Epithelial cell of prostate (primary cell): ENCODE measurements around the gene SLC2A4.
"Not testable (repeated sequence)": the region's sequence is repeated elsewhere in the genome, so short reads cannot be mapped to it uniquely, and the experiment has no call there.

Experiments
- DNase-seq: peaks from one replicate; pipeline ENCODE4 v3.0.0-alpha.2; 2011; ENCODE audit warnings: low read depth, low spot score
- H3K27ac ChIP-seq: fragments of 450-650 bp; 2 replicates; pipeline ENCODE4 v1.5.1; 2017; ENCODE audit warnings: mild to moderate bottlenecking

Gene SLC2A4

DNA sequence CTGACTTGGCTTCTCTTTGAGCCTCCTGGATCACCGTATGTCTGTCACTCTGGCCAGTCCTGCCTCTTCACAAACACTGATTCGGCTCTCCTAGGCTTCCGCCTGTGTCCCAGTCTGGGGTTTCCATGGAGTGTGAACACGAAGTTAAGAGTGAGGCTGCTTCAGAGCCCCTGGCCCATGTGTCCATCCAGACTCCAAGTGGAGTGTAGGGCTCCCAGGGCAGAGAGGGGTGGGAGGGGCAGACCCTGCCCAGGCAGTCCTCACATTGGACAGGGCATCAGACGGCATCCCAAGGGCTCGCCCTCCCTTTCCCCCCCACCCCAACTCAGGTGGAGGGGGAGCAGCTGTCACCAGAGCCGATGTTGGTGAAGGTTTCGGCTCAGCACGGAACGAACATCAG, 37.7 kb upstream of the SLC2A4 start:
- peak overlapping the region; percentile 98 for H3K27ac ChIP-seq
- not testable (repeated sequence) for DNase-seq

DNA sequence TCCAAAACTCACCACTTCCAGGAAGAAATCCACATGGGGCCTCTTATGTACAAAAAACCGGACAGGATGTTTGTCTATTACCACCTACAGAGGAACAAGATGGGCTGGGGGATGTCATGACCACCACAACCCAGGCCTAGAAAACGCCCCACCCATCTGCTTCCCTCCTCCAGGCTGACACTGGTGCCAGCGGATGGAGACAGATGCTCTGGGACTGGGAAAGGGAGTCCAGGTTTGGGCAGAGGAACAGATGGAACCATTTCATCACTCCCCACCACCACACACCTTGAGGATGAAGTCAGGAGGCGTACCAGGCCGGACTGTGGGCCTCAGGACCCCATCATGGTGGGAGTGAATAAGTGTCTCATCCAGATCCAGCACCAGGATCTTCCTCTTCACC, 34.7 kb upstream of the SLC2A4 start:
- no peak for DNase-seq
- H3K27ac ChIP-seq = no peak overlapping the region

DNA sequence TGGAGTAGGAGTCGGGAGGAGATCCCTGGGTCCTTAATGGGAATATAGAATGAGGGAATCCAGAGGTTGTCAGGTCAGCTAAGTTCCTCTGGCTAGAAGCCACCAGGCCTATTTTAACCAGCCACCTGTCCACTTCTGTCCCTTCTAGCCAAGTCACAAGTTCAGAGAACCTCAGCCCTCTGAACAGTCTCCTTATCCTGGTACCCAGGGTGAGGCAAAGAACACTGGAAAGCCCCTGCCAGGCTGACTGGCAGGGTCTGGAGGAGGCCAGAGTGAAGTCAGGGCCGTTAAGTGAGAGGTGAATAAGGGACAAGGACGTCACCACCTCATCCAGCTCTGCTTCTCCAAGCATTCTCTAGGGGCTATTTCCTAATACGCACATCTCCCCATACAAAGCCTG, 32.7 kb upstream of the SLC2A4 start:
- no peak overlapping the region for H3K27ac ChIP-seq
- DNase-seq = no peak

DNA sequence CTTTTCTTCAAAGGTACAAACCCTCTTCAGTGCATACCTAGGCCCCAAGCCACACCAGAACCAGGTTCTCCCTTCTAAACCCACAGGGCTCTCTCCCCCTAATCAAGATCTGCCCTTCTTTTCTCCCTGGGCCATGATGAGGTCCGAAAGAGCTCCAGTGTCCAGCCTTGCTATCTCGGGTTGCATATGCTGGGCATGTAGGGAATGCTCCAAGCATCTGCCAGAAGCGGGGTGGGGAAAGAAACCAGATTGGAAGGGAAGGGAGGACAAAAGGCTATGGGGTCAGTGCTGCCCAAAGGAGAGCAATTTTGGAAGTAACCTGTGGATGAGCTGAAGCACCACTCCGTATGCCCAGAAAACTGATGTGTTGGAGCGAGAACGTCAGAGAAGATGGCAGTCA, 32.3 kb upstream of the SLC2A4 start:
- H3K27ac ChIP-seq = no peak overlapping the region
- DNase-seq = no peak

- H3K27ac ChIP-seq = no peak overlapping the region
- DNase-seq = no peak
Observed at GRCh38 chr17:7249830-7250229, 31.7 kb upstream of the SLC2A4 start.

DNA sequence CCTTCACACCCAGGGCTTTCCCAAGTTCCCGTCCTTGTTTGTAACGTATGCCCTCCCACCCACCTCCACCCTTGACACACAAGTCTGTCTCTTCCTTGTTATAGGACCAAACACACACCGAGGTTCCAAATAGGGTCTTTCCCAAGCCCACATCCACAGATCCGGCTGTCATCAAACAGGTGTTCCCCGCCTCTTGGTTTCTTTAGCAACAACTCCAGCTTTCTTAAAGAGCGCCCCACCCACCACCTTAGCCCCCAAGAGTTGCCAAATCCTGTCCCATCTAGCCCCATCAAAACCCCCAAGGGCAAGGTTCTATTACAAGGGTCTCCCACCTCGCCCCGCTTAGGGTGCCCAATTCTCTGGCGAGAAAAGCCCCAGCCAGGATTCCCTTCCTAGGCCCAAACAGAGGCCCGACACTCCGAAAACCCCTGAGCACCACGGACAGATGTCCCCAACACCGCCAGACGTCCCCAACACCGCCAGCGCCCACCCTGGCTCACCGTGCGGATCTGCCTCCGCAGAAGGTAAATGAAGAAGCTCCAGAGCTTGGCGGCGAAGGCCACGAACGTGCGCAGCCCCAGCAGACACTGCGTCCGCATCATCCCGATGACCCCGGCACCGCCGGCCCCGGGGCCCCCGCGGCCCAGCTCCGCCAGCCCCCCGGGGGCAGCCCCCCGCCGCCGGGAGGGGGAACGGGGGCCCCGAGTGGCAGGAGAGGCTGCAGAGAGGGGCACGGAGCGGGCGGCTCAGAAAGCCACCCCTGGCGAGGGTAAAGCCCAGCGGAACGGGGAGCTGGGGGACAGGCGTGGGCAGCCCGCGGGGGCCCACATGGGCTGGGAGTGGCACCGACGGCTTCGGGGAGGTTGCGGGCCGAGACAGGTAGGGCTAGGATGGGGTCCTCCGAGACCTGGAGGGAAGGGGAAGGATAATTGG, 30.6 kb upstream of the SLC2A4 start:
- no peak for DNase-seq
- H3K27ac ChIP-seq = peak overlapping the region; percentile 98

DNA sequence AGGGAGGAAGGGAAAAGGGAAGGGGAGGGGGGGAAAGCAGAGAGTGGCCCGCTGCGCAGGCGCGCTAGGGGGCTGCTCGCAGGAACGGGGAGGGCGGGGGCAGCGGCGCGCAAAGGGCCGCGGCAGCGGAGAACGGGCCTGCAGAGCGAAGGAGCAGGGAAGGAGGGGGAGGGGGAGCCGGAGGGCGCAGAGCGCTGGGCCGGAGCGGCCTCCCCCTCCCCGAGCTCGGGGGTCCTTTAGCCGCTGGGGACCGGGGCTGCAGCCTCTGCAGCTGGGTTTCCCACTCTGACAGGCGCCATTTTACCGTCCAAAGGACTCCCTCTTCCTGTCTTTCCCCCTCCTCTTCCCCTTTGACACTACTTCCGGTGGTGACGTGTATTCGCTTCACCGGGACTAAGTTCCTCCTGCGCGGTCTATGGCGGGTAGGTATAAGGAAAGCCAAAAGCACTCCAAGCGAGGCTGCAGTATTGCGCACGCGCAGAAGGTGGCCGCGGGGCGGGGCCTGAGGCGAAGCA, 29.8 kb upstream of the SLC2A4 start, which contains the start of gene CTDNEP1:
Gene CTDNEP1 (minus strand): TSS at position 74 of the 515 bp plus-strand sequence. CDS start 438 bp downstream, outside the sequence.
- H3K27ac ChIP-seq = peak within 1 kb of the TSS; percentile 98
- DNase-seq = peak; percentile 96

DNA sequence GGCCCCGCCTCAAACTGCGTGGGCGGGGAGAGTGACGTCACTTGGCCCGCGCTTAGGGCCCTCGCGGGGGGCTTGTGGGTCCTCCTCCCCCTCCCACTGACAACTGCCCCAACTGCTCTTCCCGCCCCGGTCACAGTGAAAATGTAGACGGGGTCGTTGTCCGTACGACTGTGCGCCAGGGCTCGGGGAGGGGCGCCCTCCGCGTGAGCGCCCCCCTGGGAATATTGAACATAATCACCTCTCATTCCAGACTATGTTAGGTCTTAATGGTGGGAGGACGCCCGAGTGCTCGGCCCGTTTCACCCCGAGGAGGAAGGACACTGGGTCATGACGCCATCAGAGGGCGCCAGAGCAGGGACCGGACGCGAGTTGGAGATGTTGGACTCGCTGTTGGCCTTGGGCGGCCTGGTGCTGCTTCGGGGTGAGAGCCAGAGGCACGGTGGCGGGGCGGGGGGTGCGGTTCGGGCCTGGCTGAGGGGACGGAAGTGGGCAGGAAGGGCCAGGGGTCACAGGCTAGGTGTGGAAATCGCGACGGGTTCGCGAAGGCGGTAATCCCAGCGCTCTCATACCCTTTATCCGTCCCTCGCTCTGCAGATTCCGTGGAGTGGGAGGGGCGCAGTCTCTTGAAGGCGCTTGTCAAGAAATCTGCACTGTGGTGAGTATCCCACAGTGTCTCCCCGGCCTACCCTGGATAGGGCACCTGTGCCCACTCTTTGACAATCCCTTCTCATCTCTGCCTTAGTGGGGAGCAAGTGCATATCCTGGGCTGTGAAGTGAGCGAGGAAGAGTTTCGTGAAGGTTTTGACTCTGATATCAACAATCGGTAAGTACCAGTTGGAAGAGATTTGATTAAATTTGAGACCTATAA, 29.1 kb upstream of the SLC2A4 start, which contains the start of gene ELP5:
Gene ELP5 (plus strand): TSS at position 40 of the 868 bp plus-strand sequence. CDS start 336 bp downstream, at position 376.
- peak; percentile 76 for DNase-seq
- H3K27ac ChIP-seq = peak within 1 kb of the TSS; percentile 98

GRCh38 chr17:7253082-7253481, 28.4 kb upstream of the SLC2A4 start:
- peak overlapping the region; percentile 98 for H3K27ac ChIP-seq
- DNase-seq = no peak

GRCh38 chr17:7254511-7254910, 27.0 kb upstream of the SLC2A4 start:
- DNase-seq = no peak
- peak overlapping the region; percentile 98 for H3K27ac ChIP-seq

GRCh38 chr17:7256766-7257456, 24.6 kb upstream of the SLC2A4 start:
- no peak for DNase-seq
- peak overlapping the region; percentile 99 for H3K27ac ChIP-seq

- DNase-seq = peak; percentile 77
- peak overlapping the region; percentile 99 for H3K27ac ChIP-seq
Observed at GRCh38 chr17:7258731-7259554, 22.6 kb upstream of the SLC2A4 start.

- no peak for DNase-seq
- H3K27ac ChIP-seq = peak overlapping the region; percentile 99
Observed at GRCh38 chr17:7259555-7259889, 22.0 kb upstream of the SLC2A4 start.

GRCh38 chr17:7260151-7260550, 21.4 kb upstream of the SLC2A4 start:
- H3K27ac ChIP-seq = peak overlapping the region; percentile 99
- no peak for DNase-seq

- no peak for DNase-seq
- H3K27ac ChIP-seq = peak overlapping the region; percentile 99
Observed at GRCh38 chr17:7260651-7261378, 20.7 kb upstream of the SLC2A4 start.

- H3K27ac ChIP-seq = peak overlapping the region; percentile 99
- DNase-seq = no peak
Observed at GRCh38 chr17:7261379-7262191, 19.9 kb upstream of the SLC2A4 start.

- no peak for DNase-seq
- peak within 1 kb of the TSS; percentile 99 for H3K27ac ChIP-seq
Observed at GRCh38 chr17:7262192-7262934, 19.2 kb upstream of the SLC2A4 start, which contains the start of gene CLDN7. CLDN7 (minus strand) TSS chr17:7262478; CDS start chr17:7262043, 435 bp downstream.
